HG03095 (cell line): ENCODE measurements around the gene CACNB2.

Experiments
- ATAC-seq: cut with Tn5 transposase; IDR thresholded peaks from one replicate; pipeline ENCODE4 v1.9.1; 2021; ENCODE audit warnings: moderate library complexity; ENCODE audit not compliant: unreplicated experiment

Gene CACNB2

GRCh38 chr10:18140149-18140956 is at the start of gene CACNB2:
Gene CACNB2 (plus strand): TSS chr10:18140424.
- no peak for ATAC-seq

- no peak for ATAC-seq
Observed at GRCh38 chr10:18094332-18094731, 45.9 kb upstream of the CACNB2 start.

- no peak for ATAC-seq
Observed at GRCh38 chr10:18094793-18095192, 45.4 kb upstream of the CACNB2 start.

- ATAC-seq = no peak
Observed at GRCh38 chr10:18097524-18097923, 42.7 kb upstream of the CACNB2 start.

GRCh38 chr10:18098201-18098600 is 42.0 kb upstream of the CACNB2 start:
- no peak for ATAC-seq

- ATAC-seq = no peak
Observed at GRCh38 chr10:18099415-18099814, 40.8 kb upstream of the CACNB2 start.

GRCh38 chr10:18100669-18101068 is 39.6 kb upstream of the CACNB2 start:
- no peak for ATAC-seq

- no peak for ATAC-seq
Observed at GRCh38 chr10:18102404-18102803, 37.8 kb upstream of the CACNB2 start.

- no peak for ATAC-seq
Observed at GRCh38 chr10:18104223-18104872, 35.9 kb upstream of the CACNB2 start.

GRCh38 chr10:18109341-18109870 is 30.8 kb upstream of the CACNB2 start:
- no peak for ATAC-seq

- ATAC-seq = no peak
Observed at GRCh38 chr10:18113881-18114280, 26.3 kb upstream of the CACNB2 start.

GRCh38 chr10:18117276-18117675 is 22.9 kb upstream of the CACNB2 start:
- no peak for ATAC-seq

- ATAC-seq = no peak
Observed at GRCh38 chr10:18122753-18123152, 17.5 kb upstream of the CACNB2 start.

GRCh38 chr10:18133046-18133445 is 7.2 kb upstream of the CACNB2 start:
- ATAC-seq = no peak

- ATAC-seq = no peak
Observed at GRCh38 chr10:18134509-18134908, 5.7 kb upstream of the CACNB2 start.

- ATAC-seq = no peak
Observed at GRCh38 chr10:18134921-18135320, 5.3 kb upstream of the CACNB2 start.

- ATAC-seq = no peak
Observed at GRCh38 chr10:18136073-18136791, 4.0 kb upstream of the CACNB2 start.

GRCh38 chr10:18137111-18137510 is 3.1 kb upstream of the CACNB2 start:
- ATAC-seq = no peak

- no peak for ATAC-seq
Observed at GRCh38 chr10:18140957-18141845, 977 bp downstream of the CACNB2 start.

GRCh38 chr10:18142151-18142550 is 1.9 kb downstream of the CACNB2 start:
- ATAC-seq = no peak

GRCh38 chr10:18144396-18144795 is 4.2 kb downstream of the CACNB2 start:
- no peak for ATAC-seq
